ENCODE data around the gene DGKD.

- TF ChIP-seq CTCF (IDR thresholded peaks at IDR 0.05): no peak
- no peak for TF ChIP-seq EZH2 (IDR thresholded peaks at IDR 0.05; ENCODE audit: borderline replicate concordance, insufficient read depth, low read depth, low read length, poor library complexity, severe bottlenecking)
These were observed 119.1 kb downstream of the DGKD start for GRCh38 chr2:233473386-233473791.
